HEK293T (cell line): ENCODE data around the gene RAB25.
A peak's percentile ranks its signal among the peaks of the same experiment; 100 is the strongest.
"Not testable (repeated sequence)": the region's sequence is repeated elsewhere in the genome, so short reads cannot be mapped to it uniquely, and the experiment has no call there.

ENCODE experiments used
- CTCF ChIA-PET: fragments of 350-600 bp; formaldehyde crosslinking; extraction: SDS; loops from one replicate; lab custom pipeline; 2021; ENCODE audit warnings: antibody characterized with exemption, inconsistent platforms; lab: Yijun Ruan, JAX
- POLR2A ChIA-PET: fragments of 350-600 bp; formaldehyde crosslinking; extraction: SDS; loops from one replicate; lab custom pipeline; 2020; ENCODE audit warnings: antibody characterized with exemption, inconsistent platforms; lab: Yijun Ruan, JAX
- DNase-seq: peaks from one replicate; pipeline ENCODE4 v3.0.0; 2012; ENCODE audit warnings: mixed read lengths; ENCODE audit errors: extremely low spot score
- ARNT ChIP-seq: fragments of 450-650 bp; IDR thresholded peaks from 2 replicates; pipeline ENCODE4 v1.6.1; 2017; ENCODE audit warnings: mild to moderate bottlenecking
- BHLHE40 ChIP-seq: fragments of 450-650 bp; IDR thresholded peaks from 2 replicates; pipeline ENCODE4 v1.6.1; 2016; ENCODE audit warnings: mild to moderate bottlenecking, moderate library complexity, borderline replicate concordance
- CTBP1 ChIP-seq: fragments of 450-650 bp; IDR thresholded peaks from 2 replicates; pipeline ENCODE4 v1.6.1; 2016; ENCODE audit warnings: borderline replicate concordance
- ELF4 ChIP-seq: fragments of 450-650 bp; IDR thresholded peaks from 2 replicates; pipeline ENCODE4 v1.6.1; 2017; ENCODE audit warnings: antibody characterized with exemption
- FOXA1 ChIP-seq: fragments of 450-650 bp; IDR thresholded peaks from 2 replicates; pipeline ENCODE4 v1.6.1; 2016; ENCODE audit warnings: mild to moderate bottlenecking
- FOXK2 ChIP-seq: fragments of 450-650 bp; IDR thresholded peaks from 2 replicates; pipeline ENCODE4 v1.6.1; 2016; ENCODE audit warnings: mild to moderate bottlenecking
- FOXM1 ChIP-seq: fragments of 450-650 bp; IDR thresholded peaks from 2 replicates; pipeline ENCODE4 v1.6.1; 2017; ENCODE audit warnings: mild to moderate bottlenecking, borderline replicate concordance
- HDGF ChIP-seq: fragments of 450-650 bp; IDR thresholded peaks from 2 replicates; pipeline ENCODE4 v1.6.1; 2017; ENCODE audit warnings: antibody characterized with exemption, borderline replicate concordance
- L3MBTL2 ChIP-seq: fragments of 450-650 bp; conservative IDR thresholded peaks from 2 replicates; pipeline ENCODE4 v1.6.1; 2016; ENCODE audit warnings: mild to moderate bottlenecking
- LEF1 ChIP-seq: fragments of 450-650 bp; IDR thresholded peaks from 2 replicates; pipeline ENCODE4 v1.6.1; 2017; ENCODE audit warnings: mild to moderate bottlenecking, borderline replicate concordance
- NFRKB ChIP-seq: fragments of 450-650 bp; IDR thresholded peaks from 2 replicates; pipeline ENCODE4 v1.6.1; 2016; ENCODE audit warnings: mild to moderate bottlenecking, moderate library complexity
- PKNOX1 ChIP-seq: fragments of 450-650 bp; IDR thresholded peaks from 2 replicates; pipeline ENCODE4 v1.6.1; 2016
- SP1 ChIP-seq: fragments of 450-650 bp; IDR thresholded peaks from 2 replicates; pipeline ENCODE4 v1.6.1; 2017
- SUZ12 ChIP-seq: fragments of 450-650 bp; IDR thresholded peaks from 2 replicates; pipeline ENCODE4 v1.6.1; 2016; ENCODE audit warnings: mild to moderate bottlenecking
- TARDBP ChIP-seq: fragments of 450-650 bp; IDR thresholded peaks from 2 replicates; pipeline ENCODE4 v1.6.1; 2016
- ZNF384 ChIP-seq: fragments of 450-650 bp; IDR thresholded peaks from 2 replicates; pipeline ENCODE4 v1.6.1; 2016

RAB25 gene

DNA sequence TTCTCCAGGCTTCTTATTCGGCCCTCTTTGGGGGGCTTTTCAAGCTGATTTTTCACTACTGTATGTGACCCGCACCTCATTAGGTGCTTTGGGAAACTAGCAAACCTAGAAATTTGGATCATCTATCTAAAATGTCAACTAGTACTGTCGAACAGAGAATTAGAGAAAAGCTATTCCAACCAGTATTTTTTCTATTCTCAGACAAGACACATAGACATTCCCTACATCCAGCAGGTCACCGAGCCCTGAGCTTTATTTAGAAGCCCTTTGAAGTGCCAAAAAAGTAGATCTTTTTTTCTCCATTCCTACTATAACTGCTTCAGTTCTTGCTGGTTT is 39.9 kb upstream of the RAB25 start:
- ChIA-PET CTCF (interaction anchor here (0.9 to 2.4 kb wide), 3 partner anchors 8 to 45 kb away, joined by 3 to 11 read pairs (median 4); no protein-coding TSS in a partner anchor), POLR2A (interaction anchor here (0.6 to 2.6 kb wide), 9 partner anchors 9 to 91 kb away, joined by 3 to 12 read pairs (median 4); partner anchors contain the start of gene ARHGEF2)
- TF ChIP-seq ZNF384 (no peak), FOXK2 (no peak), PKNOX1 (no peak), FOXA1 (no peak), ARNT (no peak), L3MBTL2 (no peak), CTBP1 (no peak), SP1 (no peak), LEF1 (no peak), SUZ12 (no peak)

DNA sequence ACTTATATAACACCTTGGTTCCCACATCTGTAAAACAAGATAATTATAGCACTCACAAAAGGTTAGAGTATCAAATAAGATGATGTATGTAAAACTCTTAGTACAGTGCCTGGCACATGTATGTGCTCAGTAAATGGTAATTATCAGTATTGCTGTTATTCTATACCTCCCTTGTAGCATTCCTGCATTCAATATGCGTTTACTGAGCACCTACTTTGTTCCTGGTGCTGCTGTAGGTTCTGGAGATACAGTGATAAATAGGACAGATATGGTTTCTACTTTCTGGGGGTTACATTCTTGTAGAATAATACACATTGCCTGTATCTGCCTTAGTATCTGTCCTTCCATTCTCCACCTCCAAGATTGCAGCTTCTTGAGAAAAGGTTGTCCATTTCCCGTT is 39.0 kb upstream of the RAB25 start:
- TF ChIP-seq ELF4 (no peak), CTBP1 (no peak), FOXK2 (no peak), ARNT (no peak), TARDBP (no peak), HDGF (no peak), FOXA1 (no peak), BHLHE40 (no peak), FOXM1 (no peak), L3MBTL2 (no peak), NFRKB (no peak), SP1 (no peak), SUZ12 (no peak), ZNF384 (no peak)
- ChIA-PET CTCF (interaction anchor here (2.4 kb wide), 1 partner anchor 45 kb away, joined by 11 read pairs; no protein-coding TSS in a partner anchor), POLR2A (interaction anchor here (1.0 to 1.8 kb wide), 3 partner anchors 43 to 51 kb away, joined by 3 to 6 read pairs (median 4); partner anchors contain the start of gene ARHGEF2)
- no peak for DNase-seq

More for the DNA sequence above, 39.9 kb upstream of the RAB25 start:
- no peak for DNase-seq

DNA sequence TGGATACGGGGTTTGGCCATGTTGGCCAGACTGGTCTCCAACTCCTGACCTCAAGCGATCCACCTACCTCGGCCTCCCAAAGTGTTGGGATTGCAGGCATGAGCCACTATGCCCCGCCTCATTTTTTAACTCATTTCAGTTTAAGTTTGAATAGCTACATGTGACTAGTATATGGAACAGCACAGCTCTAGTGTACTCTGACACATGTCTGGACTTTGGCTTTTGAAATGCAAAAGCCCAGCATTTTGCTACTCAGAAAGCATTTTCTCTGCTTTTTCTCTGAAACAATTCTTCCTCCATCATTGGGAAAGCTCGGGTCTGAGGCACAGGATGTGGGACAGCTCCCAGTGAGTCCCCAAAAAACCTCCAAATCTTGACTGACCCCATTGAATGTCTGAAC is 36.2 kb upstream of the RAB25 start:
- TF ChIP-seq L3MBTL2 (no peak), PKNOX1 (no peak), TARDBP (no peak), SP1 (no peak), LEF1 (no peak)
- POLR2A ChIA-PET: no interaction called here
- CTCF ChIA-PET: interaction anchor here (0.5 to 1.8 kb wide), 3 partner anchors 28 to 1369 kb away, joined by 3 to 8 read pairs (median 5); partner anchors contain the start of gene UBQLN4
- no peak for DNase-seq

DNA sequence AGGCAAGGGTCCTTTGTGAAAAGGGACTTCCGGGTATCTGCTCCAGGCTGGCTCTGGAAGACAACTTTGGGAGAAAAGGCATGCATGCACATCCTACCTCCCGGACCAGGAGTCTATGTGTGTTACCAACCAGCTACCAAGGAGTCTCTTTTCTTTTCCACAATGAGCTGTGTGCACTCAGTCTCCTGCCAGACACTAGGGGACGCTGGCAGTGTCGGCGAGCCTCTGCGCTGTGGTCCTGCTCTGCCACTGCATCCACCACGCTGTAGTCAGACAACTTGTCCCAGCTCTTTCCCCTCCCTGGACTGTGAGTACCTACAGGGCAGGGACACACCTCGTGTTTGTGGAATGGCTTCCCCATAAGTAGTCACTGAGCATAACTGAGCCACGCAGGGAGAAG is 35.1 kb upstream of the RAB25 start:
- ChIA-PET CTCF (interaction anchor here (0.5 to 1.8 kb wide), 14 partner anchors 8 to 166 kb away, joined by 3 to 18 read pairs (median 4); partner anchors contain the start of genes RAB25, SYT11 and UBQLN4), POLR2A (interaction anchor here (1.0 to 1.1 kb wide), 3 partner anchors 26 to 41 kb away, joined by 4 to 11 read pairs (median 5); partner anchors contain the start of genes LAMTOR2 and UBQLN4)
- DNase-seq: peak; percentile 91
- TF ChIP-seq HDGF: peak; percentile 87; the same call in 1 of the 2 replicates
- no peak for TF ChIP-seq FOXK2
- TF ChIP-seq ELF4: no peak
- no peak for TF ChIP-seq SP1

GRCh38 chr1:156026588-156026987 is 34.4 kb upstream of the RAB25 start:
- ChIA-PET POLR2A (interaction anchor here (1.1 kb wide), 1 partner anchor 25 kb away, joined by 4 read pairs; no protein-coding TSS in a partner anchor), CTCF (interaction anchor here (1.1 to 1.2 kb wide), 6 partner anchors 8 to 39 kb away, joined by 3 to 18 read pairs (median 4); no protein-coding TSS in a partner anchor)
- DNase-seq: no peak
- TF ChIP-seq HDGF (no peak), LEF1 (no peak), FOXK2 (no peak), ARNT (no peak), FOXM1 (no peak), ELF4 (no peak), SUZ12 (no peak), CTBP1 (no peak), TARDBP (no peak), FOXA1 (no peak), L3MBTL2 (no peak), PKNOX1 (no peak), ZNF384 (no peak), BHLHE40 (no peak), SP1 (no peak), NFRKB (no peak)

GRCh38 chr1:156033011-156033410 is 27.9 kb upstream of the RAB25 start:
- ChIA-PET CTCF (interaction anchor here (1.7 kb wide), 1 partner anchor 34 kb away, joined by 8 read pairs; no protein-coding TSS in a partner anchor), POLR2A (interaction anchor here (0.8 kb wide), 1 partner anchor 20 kb away, joined by 3 read pairs; no protein-coding TSS in a partner anchor)
- TF ChIP-seq ZNF384 (no peak), NFRKB (no peak), LEF1 (no peak), L3MBTL2 (no peak), ELF4 (no peak), CTBP1 (no peak), FOXM1 (no peak), BHLHE40 (no peak), HDGF (no peak), TARDBP (no peak), ARNT (no peak), PKNOX1 (no peak), FOXA1 (no peak), FOXK2 (no peak), SUZ12 (no peak), SP1 (no peak)
- no peak for DNase-seq

GRCh38 chr1:156034991-156035390 is 26.0 kb upstream of the RAB25 start:
- CTCF ChIA-PET: interaction anchor here (0.9 kb wide), 1 partner anchor 9 kb away, joined by 3 read pairs; no protein-coding TSS in a partner anchor
- POLR2A ChIA-PET, DNase-seq: not testable (repeated sequence)
